NCI-H1092 (cell line): ENCODE measurements around the gene RAB7A.
"Not testable (repeated sequence)": the region's sequence is repeated elsewhere in the genome, so short reads cannot be mapped to it uniquely, and the experiment has no call there.

ENCODE experiments used
- DNase-seq: peaks from one replicate; lab custom pipeline; 2025; lab: John Stamatoyannopoulos, UW

RAB7A gene

GRCh38 chr3:128753715-128754114 lies 27.7 kb downstream of the RAB7A start:
- no peak for DNase-seq

DNA sequence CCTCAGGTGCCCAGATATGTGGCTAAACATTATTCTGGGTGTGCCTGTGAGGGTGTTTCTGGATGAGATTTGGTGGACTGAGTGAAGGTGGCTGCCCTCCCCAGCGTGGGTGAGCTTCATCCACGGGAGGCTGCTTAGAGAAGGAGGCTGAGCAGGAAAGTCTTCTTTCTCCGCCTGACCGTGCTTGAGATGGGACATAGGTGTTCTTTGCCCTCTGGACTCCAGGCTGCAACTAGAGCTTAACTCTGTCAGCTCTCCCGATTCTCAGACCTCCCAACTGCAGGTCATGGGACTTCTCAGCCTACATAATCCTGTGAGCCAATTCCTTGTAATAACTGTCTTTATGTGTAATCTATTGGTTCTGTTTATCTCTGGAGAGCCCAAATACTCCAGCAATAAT lies 34.1 kb downstream of the RAB7A start:
- no peak for DNase-seq

- no peak for DNase-seq
These were observed 34.9 kb downstream of the RAB7A start for GRCh38 chr3:128760881-128761280.

GRCh38 chr3:128761392-128761791 lies 35.4 kb downstream of the RAB7A start:
- DNase-seq, result no peak

GRCh38 chr3:128763967-128764366 lies 38.0 kb downstream of the RAB7A start:
- no peak for DNase-seq

GRCh38 chr3:128764863-128765262 lies 38.9 kb downstream of the RAB7A start:
- no peak for DNase-seq

- no peak for DNase-seq
These were observed 41.2 kb downstream of the RAB7A start for GRCh38 chr3:128767094-128767750.

DNA sequence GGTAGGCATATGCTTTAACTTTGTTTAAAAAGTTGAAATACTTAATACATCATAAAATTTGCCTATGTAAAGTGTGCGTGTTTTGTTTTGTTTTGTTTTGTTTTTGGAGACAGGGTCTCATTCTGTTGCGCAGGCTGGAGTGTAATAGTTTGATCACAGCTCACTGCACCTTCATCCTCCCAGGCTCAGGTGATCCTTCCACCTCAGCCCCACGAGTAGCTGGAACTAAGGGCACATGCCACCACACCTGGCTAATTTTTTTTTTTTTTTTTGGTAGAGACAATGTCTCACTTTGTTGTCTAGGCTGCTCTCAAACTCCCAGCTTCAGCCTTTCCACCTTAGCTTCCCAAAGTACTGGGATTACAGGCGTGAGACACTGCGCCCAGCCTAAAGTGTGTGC lies 42.5 kb downstream of the RAB7A start:
- DNase-seq, result no peak

GRCh38 chr3:128770387-128770786 lies 44.4 kb downstream of the RAB7A start:
- DNase-seq, result no peak

- not testable (repeated sequence) for DNase-seq
These were observed 47.2 kb downstream of the RAB7A start for GRCh38 chr3:128773189-128773588.

DNA sequence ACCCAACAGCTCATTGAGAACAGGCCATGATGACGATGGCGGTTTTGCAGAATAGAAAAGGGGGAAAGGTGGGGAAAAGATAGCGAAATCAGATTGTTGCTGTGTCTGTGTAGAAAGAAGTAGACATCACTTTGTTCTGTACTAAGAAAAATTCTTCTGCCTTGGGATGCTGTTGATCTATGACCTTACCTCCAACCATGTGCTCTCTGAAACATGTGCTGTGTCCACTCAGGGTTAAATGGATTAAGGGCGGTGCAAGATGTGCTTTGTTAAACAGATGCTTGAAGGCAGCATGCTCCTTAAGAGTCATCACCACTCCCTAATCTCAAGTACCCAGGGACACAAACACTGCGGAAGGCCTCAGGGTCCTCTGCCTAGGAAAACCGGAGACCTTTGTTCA lies 47.6 kb downstream of the RAB7A start:
- DNase-seq, result not testable (repeated sequence)

GRCh38 chr3:128775241-128775640 lies 49.3 kb downstream of the RAB7A start:
- DNase-seq, result no peak

DNA sequence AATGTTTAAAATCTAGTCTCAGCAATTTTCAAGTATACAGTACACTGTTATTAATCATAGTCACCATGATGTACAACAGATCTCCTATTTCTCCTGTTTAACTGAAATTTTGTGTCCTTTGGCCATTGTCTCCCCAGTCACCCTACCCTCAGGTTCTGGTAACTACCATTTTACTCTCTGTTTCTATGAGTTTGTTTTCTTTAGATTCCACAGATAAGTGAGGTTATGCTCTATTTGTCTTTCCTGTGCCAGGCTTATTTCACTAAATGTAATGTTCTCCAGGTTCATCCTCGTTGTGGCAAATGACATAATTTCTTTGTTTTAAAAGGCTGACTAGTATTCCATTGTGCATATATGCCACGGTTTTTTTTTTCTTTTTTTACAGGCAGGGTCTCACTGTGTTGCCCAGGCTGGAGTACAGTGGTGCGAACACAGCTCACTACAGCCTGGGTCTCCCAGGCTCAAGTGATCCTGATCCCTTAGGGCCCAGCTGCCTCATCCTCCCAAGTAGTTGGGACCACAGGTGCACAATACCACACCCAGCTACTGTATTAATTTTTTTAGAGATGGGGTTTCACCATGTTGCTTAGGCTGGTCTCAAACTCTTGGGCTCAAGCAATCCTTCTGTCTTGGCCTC lies 50.0 kb downstream of the RAB7A start:
- no peak for DNase-seq

- no peak for DNase-seq
These were observed 54.3 kb downstream of the RAB7A start for GRCh38 chr3:128780101-128780837.

- DNase-seq, result no peak
These were observed 55.2 kb downstream of the RAB7A start for GRCh38 chr3:128781164-128781563.

DNA sequence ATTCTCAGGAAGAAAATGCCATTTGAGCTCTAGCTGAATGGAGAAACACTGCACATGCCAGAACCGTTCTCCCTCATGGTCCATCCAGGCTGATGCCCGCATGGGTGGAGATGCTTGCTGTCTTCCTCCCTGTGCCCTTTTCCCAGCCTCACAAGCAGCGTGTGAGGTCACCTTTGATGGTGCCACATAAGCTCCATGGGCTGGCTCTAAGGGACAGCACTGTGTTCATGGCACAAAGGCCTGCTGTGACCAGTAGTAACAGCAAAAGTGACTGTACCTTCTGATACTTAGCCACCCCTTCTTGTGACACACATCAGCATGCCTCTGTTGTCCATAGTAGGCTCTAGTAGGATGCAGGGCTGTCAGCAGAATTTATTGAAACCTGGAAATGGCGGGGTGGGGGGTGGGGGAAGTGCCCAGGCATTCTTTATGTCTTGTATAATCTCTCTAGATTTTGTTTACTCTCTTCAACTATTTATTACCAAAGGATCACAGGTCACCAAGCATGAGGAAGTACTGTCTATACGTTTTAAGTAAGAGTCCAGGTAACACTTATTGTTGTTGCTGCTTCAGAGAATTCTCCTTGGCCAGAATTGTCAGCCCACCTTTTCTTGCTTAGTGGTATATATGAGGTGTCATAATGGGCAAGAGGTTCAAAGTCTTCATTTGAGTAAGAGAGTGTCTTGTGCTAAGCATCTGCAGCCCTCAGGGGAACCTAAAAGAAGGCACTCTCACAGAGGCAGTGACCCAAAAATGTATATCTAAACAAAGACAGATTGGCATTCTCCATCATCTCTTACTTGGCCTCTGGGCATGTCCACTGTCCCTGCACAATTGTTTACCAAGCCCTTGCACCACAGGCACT lies 56.5 kb downstream of the RAB7A start:
- DNase-seq, result no peak

DNA sequence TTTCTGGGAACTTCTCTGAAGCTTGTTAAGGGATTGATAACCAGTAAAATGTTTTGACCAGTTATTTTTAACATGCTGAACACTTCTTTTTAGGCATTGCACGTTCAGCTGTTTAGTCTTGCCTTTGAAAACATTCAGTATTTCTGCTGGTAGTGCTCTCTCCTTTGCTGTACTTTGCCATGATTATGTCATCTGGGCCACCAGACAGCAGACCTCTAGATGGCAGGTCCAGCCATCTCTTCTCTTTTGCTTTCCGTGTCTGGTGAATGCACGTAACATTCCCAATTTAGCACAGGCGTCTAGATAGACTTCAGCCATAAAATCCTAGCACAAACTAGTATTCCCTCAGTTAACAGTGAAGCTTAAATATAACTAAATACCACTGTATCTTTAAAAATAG lies 57.8 kb downstream of the RAB7A start:
- DNase-seq, result no peak

- no peak for DNase-seq
These were observed 58.2 kb downstream of the RAB7A start for GRCh38 chr3:128784232-128784631.

- no peak for DNase-seq
These were observed 58.9 kb downstream of the RAB7A start for GRCh38 chr3:128784843-128785242.

DNA sequence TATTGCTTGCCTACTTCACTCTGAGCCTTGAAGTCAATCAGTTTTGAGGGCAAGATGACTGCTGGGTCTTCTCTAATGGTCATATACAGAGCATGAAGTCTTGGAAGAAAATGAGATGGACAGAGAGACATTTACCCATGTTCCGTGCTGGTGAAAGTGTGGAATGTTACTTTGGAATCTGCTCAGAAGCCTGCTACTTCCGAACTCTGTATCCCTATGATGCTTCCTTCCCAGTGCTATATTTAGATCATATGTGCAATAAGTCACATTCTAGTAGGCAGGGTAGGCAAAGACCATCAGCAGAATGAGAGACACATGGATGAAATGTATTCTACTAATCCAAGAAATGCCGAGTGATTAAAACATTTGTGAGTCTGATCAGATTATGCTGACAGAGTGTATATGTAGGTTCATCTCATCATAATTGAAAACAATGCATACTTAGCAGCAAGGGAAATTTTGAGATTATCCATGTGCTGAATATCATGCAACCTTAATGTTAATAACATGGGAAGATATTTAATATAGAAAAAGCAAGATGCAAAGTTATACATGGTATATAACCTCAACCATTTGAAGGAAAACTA lies 60.5 kb downstream of the RAB7A start:
- no peak for DNase-seq

DNA sequence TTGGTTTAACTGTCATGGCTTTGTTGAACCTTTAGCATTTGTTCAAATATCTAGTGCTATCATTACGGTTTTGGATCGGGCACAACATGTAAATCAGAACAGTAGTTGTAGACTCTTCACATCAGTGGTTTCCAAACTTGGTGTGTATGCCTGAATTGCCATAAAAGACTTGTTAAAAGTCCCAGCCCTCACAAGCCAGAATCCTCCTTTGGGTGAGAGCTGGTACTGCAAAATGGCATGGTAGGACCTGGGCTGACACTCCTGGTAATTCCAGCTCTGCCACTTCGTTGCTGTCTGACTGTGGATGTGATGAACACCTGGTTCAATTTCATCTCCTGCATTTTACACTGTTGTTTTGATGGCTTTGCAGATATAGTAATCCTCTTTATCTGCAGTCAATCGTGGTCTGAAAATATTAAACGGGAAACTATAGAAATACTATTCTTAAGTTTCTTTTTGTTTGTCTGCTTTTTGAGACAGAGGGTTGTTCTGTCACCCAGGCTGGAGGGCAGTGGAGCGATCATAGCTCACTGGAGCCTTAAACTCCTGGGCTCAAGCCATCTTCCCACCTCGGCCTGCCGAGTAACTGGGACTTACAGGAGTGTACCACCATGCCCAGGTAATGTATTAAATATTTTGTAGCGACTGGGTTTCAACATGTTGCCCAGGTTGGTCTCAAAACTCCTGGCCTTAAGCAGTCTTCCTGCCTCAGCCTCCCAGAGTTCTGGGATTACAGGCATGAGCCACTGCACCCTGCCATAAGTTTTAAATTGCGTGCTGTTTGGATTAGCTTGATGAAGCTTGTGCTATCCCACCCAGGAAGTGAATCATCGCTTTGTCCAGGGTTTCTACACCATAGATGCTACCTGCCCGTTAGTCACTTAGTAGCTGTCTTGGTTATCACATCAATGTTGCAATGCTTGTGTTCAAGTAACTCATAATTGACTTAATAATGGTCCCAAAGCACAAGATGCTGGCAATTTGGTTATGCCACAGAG lies 61.6 kb downstream of the RAB7A start:
- DNase-seq, result no peak
